Neural progenitor cell (in vitro differentiated cells): ENCODE data around the gene WFS1.

Experiments
- CTCF ChIP-seq: fragments of 200-600 bp; sonication (generic); IDR thresholded peaks from 2 replicates; pipeline ENCODE4 v1.5.1; 2017; ENCODE audit warnings: antibody characterized with exemption, mild to moderate bottlenecking
- EZH2 ChIP-seq: fragments of 200-600 bp; sonication (generic); IDR thresholded peaks from 2 replicates; pipeline ENCODE4 v1.6.1; 2017; ENCODE audit warnings: antibody characterized with exemption, mild to moderate bottlenecking, moderate library complexity
- EZH2phosphoT487 ChIP-seq: fragments of 200-600 bp; sonication (generic); IDR thresholded peaks from 2 replicates; pipeline ENCODE4 v1.6.1; 2017; ENCODE audit warnings: antibody characterized with exemption

GRCh38 chr4:6308899-6309643, 39.4 kb downstream of the WFS1 start:
- TF ChIP-seq CTCF (peak; percentile 36), EZH2 (peak; percentile 54), EZH2phosphoT487 (no peak)
